GM12872 (cell line): ENCODE data around the gene TRIM67.

Experiments
- CTCF ChIP-seq: IDR thresholded peaks from 3 replicates; pipeline ENCODE4 v1.5.1; 2011; ENCODE audit warnings: low read depth, mild to moderate bottlenecking, low read length, moderate library complexity; ENCODE audit not compliant: insufficient read depth

TRIM67 gene

DNA sequence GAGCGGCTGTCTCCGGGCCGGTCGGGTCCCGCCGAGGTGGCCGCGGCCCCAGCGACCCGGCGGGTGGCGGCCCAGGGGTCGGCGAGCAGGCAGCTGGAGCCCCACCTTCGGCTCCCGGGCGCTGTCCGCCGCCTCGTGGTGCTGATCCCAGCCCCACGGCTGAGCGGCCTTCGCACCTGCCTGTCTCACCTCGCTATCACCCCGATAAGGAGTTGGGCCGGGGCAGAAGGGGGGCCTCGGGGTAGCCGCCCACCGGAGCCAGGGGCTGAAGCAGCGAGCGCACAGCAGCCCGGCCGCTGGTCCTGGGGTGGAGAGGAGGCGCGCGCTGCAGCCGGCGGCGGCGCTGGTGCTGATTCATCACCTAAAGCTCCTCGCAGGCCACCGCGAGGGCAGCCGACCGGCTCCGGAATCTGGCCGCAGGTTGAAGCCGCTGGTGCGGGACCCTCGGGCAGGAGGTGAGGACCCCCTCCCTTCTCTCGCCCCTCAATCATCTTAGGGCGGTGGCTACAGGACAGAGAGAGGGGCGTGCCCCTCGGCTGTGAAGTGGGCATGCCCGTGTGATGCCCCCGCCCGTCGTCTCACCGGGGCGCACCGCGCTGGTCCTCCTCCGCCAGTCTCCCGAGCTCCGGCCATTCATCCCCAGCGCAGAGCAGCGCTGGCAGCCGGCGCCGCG is 575 bp downstream of the TRIM67 start:
- no peak for TF ChIP-seq CTCF

- no peak for TF ChIP-seq CTCF
Measured at GRCh38 chr1:231162970-231163829, 1.3 kb downstream of the TRIM67 start.

GRCh38 chr1:231163830-231164427 is 2.1 kb downstream of the TRIM67 start:
- TF ChIP-seq CTCF, result no peak

- TF ChIP-seq CTCF, result no peak
Measured at GRCh38 chr1:231165371-231165770, 3.5 kb downstream of the TRIM67 start.

DNA sequence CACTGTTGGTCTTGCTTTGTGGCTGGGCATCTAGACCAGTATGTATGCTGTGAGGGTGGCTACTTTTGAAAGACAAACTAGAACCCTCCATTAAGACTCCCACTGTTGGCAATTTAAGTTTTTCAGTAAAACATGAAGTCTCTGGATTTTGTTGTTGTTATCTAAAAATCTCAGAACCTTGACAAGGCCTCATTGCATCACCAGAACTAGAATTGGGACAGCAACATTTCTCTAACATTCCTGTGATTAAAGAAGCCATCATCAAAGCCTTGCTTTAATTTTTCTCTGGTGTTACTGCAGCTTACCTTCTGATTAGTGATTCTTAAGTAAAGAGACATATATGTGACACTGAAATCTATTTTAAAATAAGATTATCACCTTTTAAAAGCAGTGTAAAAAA is 4.5 kb downstream of the TRIM67 start:
- no peak for TF ChIP-seq CTCF

- TF ChIP-seq CTCF, result peak; percentile 36; the same call in 2 of the 3 replicates
Measured at GRCh38 chr1:231170875-231171274, 9.0 kb downstream of the TRIM67 start.

DNA sequence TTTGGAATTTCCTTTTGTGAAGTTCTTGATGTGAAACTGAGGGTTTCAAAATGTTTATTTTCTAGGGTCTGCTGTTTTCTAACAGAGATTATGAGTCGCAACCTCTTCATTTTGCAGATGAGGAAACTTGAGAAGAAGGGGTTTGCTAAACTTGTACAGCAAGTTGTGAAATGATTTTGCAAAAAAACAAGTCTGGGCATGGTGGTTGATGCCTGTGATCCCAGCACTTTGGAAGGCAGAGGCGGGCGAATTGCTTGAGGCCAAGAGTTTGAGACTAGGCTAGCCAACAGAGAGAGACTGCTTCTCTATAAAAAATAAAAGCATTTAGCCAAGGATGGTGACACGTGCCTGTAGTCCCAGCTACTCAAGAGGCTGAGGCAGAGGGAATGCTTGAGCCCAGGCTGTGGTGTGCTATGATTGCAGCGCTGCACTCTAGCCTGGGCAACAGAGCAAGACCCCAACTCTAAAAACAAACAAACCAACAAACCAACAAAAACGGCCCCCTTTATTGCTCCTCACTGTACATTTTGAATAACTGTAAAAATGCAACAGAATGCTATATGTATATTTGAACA is 9.9 kb downstream of the TRIM67 start:
- TF ChIP-seq CTCF, result no peak
